HG02981 (cell line): ENCODE results near the gene ALDH1A2.
"Not testable (repeated sequence)": the region's sequence is repeated elsewhere in the genome, so short reads cannot be mapped to it uniquely, and the experiment has no call there.

Experiments used
- ATAC-seq: cut with Tn5 transposase; IDR thresholded peaks from one replicate; pipeline ENCODE4 v1.9.1; 2021; ENCODE audit warnings: mild to moderate bottlenecking, moderate library complexity; ENCODE audit not compliant: unreplicated experiment

The ALDH1A2 gene

GRCh38 chr15:58002338-58003126 lies 63.0 kb downstream of the ALDH1A2 start:
- no peak for ATAC-seq

- not testable (repeated sequence) for ATAC-seq
Measured at GRCh38 chr15:57999699-58000098, 65.8 kb downstream of the ALDH1A2 start.

GRCh38 chr15:57996561-57996960 lies 69.0 kb downstream of the ALDH1A2 start:
- ATAC-seq, result no peak

GRCh38 chr15:57994221-57995049 lies 71.1 kb downstream of the ALDH1A2 start:
- ATAC-seq, result no peak

- no peak for ATAC-seq
Measured at GRCh38 chr15:57993409-57994145, 71.9 kb downstream of the ALDH1A2 start.

GRCh38 chr15:57992761-57993355 lies 72.7 kb downstream of the ALDH1A2 start:
- no peak for ATAC-seq

GRCh38 chr15:57973534-57973933 lies 92.0 kb downstream of the ALDH1A2 start:
- ATAC-seq, result no peak

GRCh38 chr15:57972864-57973263 lies 92.6 kb downstream of the ALDH1A2 start:
- no peak for ATAC-seq

- ATAC-seq, result no peak
Measured at GRCh38 chr15:57969996-57970395, 95.5 kb downstream of the ALDH1A2 start.

- no peak for ATAC-seq
Measured at GRCh38 chr15:57969355-57969754, 96.2 kb downstream of the ALDH1A2 start.

GRCh38 chr15:57962887-57963286 lies 102.6 kb downstream of the ALDH1A2 start:
- no peak for ATAC-seq

GRCh38 chr15:57961919-57962318 lies 103.6 kb downstream of the ALDH1A2 start:
- ATAC-seq, result no peak

GRCh38 chr15:57957113-57957512 lies 108.4 kb downstream of the ALDH1A2 start:
- ATAC-seq, result no peak

GRCh38 chr15:57953874-57954273 lies 111.6 kb downstream of the ALDH1A2 start:
- ATAC-seq, result no peak

GRCh38 chr15:57951328-57951932 lies 114.1 kb downstream of the ALDH1A2 start:
- ATAC-seq, result no peak

GRCh38 chr15:57950381-57950946 lies 115.0 kb downstream of the ALDH1A2 start:
- ATAC-seq, result no peak

- ATAC-seq, result no peak
Measured at GRCh38 chr15:57949374-57949943, 116.1 kb downstream of the ALDH1A2 start.

GRCh38 chr15:57948351-57949289 lies 116.9 kb downstream of the ALDH1A2 start:
- ATAC-seq, result no peak

GRCh38 chr15:57947781-57948180 lies 117.7 kb downstream of the ALDH1A2 start:
- no peak for ATAC-seq
